GM18907 (cell line): ENCODE results near the gene CRELD2.

Source experiments
- ATAC-seq: cut with Tn5 transposase; IDR thresholded peaks from one replicate; pipeline ENCODE4 v1.9.1; 2021; ENCODE audit warnings: mild to moderate bottlenecking, moderate library complexity; ENCODE audit not compliant: unreplicated experiment

The CRELD2 gene, protein sequence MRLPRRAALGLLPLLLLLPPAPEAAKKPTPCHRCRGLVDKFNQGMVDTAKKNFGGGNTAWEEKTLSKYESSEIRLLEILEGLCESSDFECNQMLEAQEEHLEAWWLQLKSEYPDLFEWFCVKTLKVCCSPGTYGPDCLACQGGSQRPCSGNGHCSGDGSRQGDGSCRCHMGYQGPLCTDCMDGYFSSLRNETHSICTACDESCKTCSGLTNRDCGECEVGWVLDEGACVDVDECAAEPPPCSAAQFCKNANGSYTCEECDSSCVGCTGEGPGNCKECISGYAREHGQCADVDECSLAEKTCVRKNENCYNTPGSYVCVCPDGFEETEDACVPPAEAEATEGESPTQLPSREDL

GRCh38 chr22:49917974-49918910, at the start of gene CRELD2, which contains the start of gene ALG12:
Gene CRELD2 (plus strand): TSS chr22:49918634. CDS start chr22:49918770, 136 bp downstream.
Gene ALG12 (minus strand): TSS chr22:49918438. CDS start chr22:49913765, 4,673 bp downstream.
- ATAC-seq = peak; percentile 84

DNA sequence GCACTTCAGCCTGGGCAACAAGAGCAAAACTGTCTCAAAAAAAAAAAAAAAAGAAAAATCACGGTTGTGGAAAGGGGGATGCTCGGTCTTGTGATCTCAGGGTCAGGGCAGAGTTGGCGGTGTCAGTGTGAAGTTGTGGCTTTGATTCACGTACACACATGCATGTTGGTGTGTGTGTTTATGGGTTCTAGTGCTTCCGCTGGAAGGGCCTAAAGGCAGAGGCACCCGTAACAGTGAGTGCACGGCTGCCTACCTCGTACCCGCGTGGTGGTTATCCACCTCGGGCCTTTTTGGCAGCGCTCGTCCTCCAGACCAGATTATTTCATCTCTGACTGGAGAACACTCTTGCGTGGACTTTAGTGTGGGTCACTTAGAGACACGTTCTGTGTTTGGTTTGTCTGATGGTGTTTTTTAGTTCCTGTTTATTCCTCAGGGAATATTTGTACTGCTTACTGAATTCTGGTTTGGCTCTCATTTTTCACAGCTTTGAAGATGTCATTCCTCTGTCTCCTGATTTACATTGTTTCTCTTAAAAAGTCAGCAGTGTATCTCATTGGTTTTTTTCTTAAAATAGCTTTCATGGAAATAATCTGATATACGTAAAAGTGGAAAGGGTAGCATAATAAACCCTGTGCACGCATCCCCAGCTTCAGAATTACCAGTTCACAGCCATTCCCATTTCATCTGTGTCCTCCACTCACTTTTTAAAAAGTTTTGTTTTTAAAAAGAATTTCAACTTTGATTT, 49.2 kb upstream of the CRELD2 start:
- ATAC-seq = no peak

- no peak for ATAC-seq
These were observed 48.4 kb upstream of the CRELD2 start for GRCh38 chr22:49869845-49870712.

- no peak for ATAC-seq
These were observed 47.0 kb upstream of the CRELD2 start for GRCh38 chr22:49871482-49871881.

DNA sequence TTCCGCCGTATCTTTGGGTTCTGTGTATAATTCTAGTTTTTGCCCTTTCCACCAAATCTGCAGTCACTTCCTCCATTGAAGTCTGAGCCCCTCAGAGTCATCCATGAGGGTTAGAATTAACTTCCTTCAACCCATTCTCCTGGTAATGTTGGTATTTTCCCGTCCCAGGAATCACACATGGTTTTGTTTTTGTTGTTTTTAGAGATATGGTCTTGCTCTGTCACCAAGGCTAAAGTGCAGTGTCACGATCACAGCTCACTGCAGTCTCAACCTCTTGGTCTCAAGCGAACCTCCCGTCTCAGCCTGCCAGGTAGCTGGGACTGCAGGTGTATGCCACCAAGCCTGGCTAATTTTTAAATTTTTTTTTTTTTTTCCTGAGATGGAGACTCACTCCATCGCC, 46.1 kb upstream of the CRELD2 start:
- no peak for ATAC-seq

- ATAC-seq = no peak
These were observed 45.0 kb upstream of the CRELD2 start for GRCh38 chr22:49873228-49873940.

GRCh38 chr22:49877642-49878041, 40.8 kb upstream of the CRELD2 start:
- ATAC-seq = no peak

DNA sequence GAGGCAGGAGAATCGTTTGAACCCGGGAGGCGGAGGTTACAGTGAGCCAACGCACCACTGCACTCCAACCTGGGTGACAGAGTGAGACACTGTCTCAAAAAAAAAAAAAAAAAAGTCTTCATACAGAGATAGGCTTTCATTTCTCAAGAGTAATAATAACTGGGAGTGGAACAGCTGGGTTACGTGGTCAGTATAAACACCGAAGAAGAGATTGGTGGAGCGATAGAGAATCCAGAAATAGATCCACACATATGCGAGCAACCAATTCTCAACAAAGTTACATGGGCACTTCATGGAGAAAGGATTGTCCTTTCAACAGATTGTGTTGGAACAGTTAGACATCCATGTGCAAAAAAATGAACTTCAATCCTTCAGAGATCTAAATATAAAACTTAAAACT, 40.2 kb upstream of the CRELD2 start:
- ATAC-seq = no peak

DNA sequence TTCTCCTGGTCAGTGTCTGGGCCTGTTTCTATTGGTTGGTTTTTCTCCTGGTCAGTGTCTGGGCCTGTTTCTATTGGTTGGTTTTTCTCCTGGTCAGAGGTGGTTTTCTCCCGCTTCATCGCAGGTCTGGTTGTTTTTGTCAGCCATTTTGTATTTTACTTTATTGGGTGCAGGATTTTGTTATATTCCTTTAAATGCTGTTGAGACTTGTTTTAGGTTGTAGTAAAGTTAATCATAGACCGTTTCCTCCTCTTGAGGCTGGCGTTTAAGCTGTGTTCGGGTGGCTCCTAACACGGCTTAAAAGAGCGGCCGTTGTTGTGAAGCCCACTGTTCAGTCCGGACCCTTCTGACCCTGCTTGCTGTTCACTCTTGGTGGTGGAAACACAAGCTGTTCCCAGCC, 38.6 kb upstream of the CRELD2 start:
- ATAC-seq = no peak

- ATAC-seq = no peak
These were observed 38.2 kb upstream of the CRELD2 start for GRCh38 chr22:49880281-49880680.

DNA sequence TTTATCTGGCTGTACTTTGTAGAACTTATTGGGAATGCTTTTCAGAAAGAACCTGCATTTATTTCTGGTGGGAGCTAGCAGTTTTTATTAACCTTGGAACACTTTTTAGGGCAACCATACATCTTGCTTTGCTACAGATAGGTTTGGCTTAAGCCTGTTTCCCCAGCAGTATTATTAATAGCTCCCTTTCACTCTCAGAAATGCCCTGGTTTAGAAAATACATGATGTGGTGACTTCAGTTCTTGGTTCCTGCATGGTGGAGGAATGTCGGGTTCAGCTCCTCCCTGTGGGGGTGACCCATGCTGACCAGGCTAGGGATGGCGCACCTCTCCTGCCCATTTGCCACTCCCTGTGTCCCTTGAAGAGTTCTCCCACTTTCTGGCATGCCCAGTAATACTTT, 36.6 kb upstream of the CRELD2 start:
- no peak for ATAC-seq

GRCh38 chr22:49882519-49883293, 35.7 kb upstream of the CRELD2 start:
- ATAC-seq = no peak

GRCh38 chr22:49883294-49883640, 35.2 kb upstream of the CRELD2 start:
- ATAC-seq = no peak

GRCh38 chr22:49884075-49884474, 34.4 kb upstream of the CRELD2 start:
- no peak for ATAC-seq

DNA sequence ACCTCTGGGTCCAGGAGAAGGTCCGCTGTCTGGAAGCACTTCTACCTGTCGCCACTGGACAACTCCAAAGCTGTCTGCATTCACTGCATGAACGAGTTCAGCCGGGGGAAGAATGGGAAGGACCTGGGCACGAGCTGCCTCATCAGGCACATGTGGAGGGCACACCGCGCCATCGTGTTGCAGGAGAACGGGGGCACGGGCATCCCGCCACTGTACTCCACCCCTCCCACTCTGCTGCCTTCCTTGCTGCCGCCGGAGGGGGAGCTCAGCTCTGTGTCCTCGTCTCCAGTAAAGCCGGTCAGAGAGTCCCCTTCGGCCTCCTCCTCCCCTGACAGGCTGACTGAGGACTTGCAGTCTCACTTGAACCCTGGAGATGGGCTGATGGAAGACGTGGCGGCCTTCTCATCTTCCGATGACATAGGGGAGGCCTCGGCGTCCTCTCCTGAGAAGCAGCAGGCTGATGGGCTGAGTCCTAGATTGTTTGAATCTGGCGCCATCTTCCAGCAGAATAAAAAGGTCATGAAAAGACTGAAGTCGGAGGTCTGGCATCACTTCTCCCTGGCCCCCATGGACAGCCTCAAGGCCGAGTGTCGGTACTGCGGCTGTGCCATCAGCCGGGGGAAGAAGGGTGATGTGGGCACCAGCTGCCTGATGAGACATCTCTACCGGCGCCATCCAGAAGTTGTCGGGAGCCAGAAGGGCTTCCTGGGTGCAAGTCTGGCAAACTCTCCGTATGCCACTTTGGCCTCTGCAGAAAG, 33.8 kb upstream of the CRELD2 start:
- ATAC-seq = no peak

- ATAC-seq = no peak
These were observed 33.2 kb upstream of the CRELD2 start for GRCh38 chr22:49885281-49885680.

DNA sequence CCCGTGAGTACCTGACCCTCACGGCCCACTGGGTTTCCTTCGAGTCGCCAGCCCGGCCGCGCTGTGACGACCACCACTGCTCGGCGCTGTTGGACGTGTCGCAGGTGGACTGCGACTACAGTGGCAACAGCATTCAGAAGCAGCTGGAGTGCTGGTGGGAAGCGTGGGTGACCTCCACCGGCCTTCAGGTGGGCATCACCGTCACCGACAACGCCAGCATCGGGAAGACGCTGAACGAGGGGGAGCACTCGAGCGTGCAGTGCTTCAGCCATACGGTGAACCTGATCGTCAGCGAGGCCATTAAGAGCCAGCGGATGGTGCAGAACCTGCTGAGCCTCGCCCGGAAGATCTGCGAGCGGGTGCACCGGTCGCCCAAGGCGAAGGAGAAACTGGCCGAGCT, 32.6 kb upstream of the CRELD2 start:
- no peak for ATAC-seq
